ENCODE results near the gene RPS6KL1.

RPS6KL1 gene

GRCh38 chr14:74920281-74920680, 2.8 kb downstream of the RPS6KL1 start:
- H3K27me3 ChIP-seq (ENCODE audit: low read depth) = no peaks in the 10 kb centered on the region; the same call in 1 of the 2 replicates
- H3K4me1 ChIP-seq = no peaks in the 10 kb centered on the region
- H3K4me3 ChIP-seq = no peak overlapping the region
- H3K9me3 ChIP-seq = no peaks in the 10 kb centered on the region
- no peaks in the 10 kb centered on the region for H3K36me3 ChIP-seq (replicated peaks)
- no peak for DNase-seq (ENCODE audit: low spot score in 2 of 2)
- in situ Hi-C loops (cut with MboI; ENCODE audit: low sequenced_read_pairs) = no loop called here

DNA sequence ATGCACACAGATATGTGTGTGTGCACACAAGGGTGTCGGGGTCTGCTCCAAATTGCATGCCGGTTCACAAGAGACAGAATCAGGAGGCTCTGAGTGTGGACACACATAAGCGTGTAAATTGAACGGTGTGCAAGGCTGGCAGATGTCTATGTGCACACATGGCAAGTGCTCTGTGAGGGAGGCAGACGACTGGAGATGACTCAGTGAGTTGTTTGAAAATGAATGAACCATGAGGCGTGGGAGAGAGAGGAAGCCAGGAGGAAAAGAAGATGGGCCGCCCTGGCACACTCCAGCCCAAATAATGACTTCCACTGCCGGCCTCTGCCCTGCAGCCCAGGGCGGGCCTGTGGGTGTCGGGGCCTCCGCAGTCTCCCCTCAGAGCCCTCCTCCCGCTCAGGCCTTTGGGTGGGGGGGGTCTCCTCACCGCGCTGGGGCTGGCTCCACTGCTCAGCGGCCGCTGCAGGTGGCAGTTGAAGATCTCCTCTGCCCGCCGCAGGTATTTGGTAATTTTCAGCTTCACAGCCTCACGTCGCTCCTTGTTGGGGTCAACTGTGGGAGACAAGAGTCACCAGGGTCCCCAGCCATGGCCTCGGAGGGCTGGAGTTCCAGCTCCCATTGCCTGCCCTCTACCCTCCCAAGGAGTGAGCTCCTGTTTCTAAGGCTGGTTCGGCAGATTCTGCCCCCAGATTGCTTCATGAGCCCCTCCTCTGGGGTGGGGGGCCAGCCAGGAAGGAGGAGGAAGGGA, 3.5 kb downstream of the RPS6KL1 start:
- in situ Hi-C loops (cut with MboI; ENCODE audit: low sequenced_read_pairs) = no loop called here
- Histone ChIP-seq H3K27me3 (ENCODE audit: low read depth) (no peaks in the 10 kb centered on the region; the same call in 1 of the 2 replicates), H3K36me3 (replicated peaks) (no peaks in the 10 kb centered on the region), H3K4me1 (no peaks in the 10 kb centered on the region), H3K4me3 (no peak overlapping the region), H3K9me3 (no peaks in the 10 kb centered on the region)
- DNase-seq (ENCODE audit: low spot score in 2 of 2) = no peak

DNA sequence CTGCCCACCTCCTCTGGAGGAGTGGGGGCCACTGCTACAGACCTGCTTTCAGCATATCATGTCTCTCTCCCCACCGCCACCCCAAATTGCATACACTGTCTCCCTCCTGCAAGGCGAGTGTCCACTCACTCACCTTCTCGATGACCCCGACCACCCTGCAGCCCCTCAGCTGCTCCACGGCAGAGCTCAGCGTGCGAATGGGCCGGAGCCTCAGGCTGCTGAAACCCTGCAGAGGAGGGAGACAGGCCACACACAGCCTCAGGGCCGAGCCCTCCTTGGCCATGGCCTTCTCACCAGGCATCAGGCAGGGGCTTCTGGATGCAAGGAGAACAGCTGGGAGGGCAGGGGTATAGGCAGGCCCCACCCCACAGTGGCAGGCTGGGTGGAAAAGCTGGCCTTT, 4.7 kb downstream of the RPS6KL1 start:
- Histone ChIP-seq H3K27me3 (ENCODE audit: low read depth) (no peaks in the 10 kb centered on the region), H3K4me1 (no peaks in the 10 kb centered on the region), H3K4me3 (no peak overlapping the region), H3K9me3 (no peaks in the 10 kb centered on the region), H3K36me3 (replicated peaks) (no peaks in the 10 kb centered on the region)
- in situ Hi-C loops (cut with MboI; ENCODE audit: low sequenced_read_pairs) = no loop called here
- DNase-seq (ENCODE audit: low spot score in 2 of 2) = no peak

DNA sequence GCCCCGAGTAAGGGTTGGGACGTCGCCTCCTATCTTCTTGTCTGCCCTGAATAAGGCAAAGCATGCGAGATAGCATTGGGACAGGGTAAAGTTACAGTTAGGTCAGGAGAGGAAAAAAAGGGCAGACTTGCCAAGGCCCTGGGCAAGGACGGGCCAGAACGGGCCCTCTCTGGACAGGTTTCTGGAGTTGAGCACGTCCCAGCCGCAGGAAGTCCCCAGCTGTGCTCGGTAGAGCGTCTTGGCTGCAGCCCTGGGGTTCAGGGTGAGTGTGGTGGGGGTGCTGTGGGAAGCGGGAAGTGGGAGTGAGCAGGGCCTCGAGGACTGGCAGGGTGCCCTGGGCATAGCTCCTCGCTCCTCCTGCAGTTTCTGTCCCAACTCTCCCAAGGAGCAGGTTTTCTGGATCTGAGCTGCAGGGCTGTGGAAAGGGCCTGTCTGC, 5.4 kb downstream of the RPS6KL1 start:
- H3K9me3 ChIP-seq = no peaks in the 10 kb centered on the region
- no peak for DNase-seq (ENCODE audit: low spot score in 2 of 2)
- H3K4me1 ChIP-seq = no peaks in the 10 kb centered on the region
- H3K27me3 ChIP-seq (ENCODE audit: low read depth) = no peaks in the 10 kb centered on the region
- in situ Hi-C loops (cut with MboI; ENCODE audit: low sequenced_read_pairs) = no loop called here
- H3K4me3 ChIP-seq = no peak overlapping the region
- no peaks in the 10 kb centered on the region for H3K36me3 ChIP-seq (replicated peaks)

DNA sequence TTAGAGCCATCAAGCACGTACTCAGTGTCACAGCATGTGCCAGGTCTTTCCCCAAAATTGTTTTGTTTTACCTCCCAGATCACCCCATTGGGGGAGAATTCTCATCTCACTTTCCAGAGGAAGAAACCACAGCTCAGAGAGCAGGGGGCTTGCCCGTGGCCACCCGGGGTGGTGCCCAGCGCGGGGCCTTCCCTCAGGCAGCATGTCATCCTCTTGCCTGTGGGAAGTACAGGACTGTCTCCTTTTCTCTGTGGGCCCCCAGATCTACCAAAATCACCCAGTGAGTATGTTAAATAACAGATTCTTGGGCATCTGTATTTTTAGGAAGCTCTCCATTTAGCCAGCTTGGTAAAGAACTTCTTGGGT, 5.9 kb downstream of the RPS6KL1 start:
- Histone ChIP-seq H3K36me3 (replicated peaks) (no peaks in the 10 kb centered on the region), H3K27me3 (ENCODE audit: low read depth) (no peaks in the 10 kb centered on the region), H3K4me3 (no peak overlapping the region), H3K9me3 (no peaks in the 10 kb centered on the region), H3K4me1 (no peaks in the 10 kb centered on the region)
- in situ Hi-C loops (cut with MboI; ENCODE audit: low sequenced_read_pairs) = no loop called here
- DNase-seq (ENCODE audit: low spot score in 2 of 2) = no peak

GRCh38 chr14:74915826-74916225, 7.2 kb downstream of the RPS6KL1 start:
- in situ Hi-C loops (cut with MboI; ENCODE audit: low sequenced_read_pairs) = no loop called here
- DNase-seq (ENCODE audit: low spot score in 2 of 2) = no peak

GRCh38 chr14:74915426-74915825, 7.6 kb downstream of the RPS6KL1 start:
- H3K4me3 ChIP-seq = no peak overlapping the region
- H3K9me3 ChIP-seq = no peaks in the 10 kb centered on the region
- no peaks in the 10 kb centered on the region for H3K36me3 ChIP-seq (replicated peaks)
- in situ Hi-C loops (cut with MboI; ENCODE audit: low sequenced_read_pairs) = no loop called here
- no peak for DNase-seq (ENCODE audit: low spot score in 2 of 2)
- no peaks in the 10 kb centered on the region for H3K4me1 ChIP-seq
- H3K27me3 ChIP-seq (ENCODE audit: low read depth) = no peaks in the 10 kb centered on the region

More at GRCh38 chr14:74915826-74916225, 7.2 kb downstream of the RPS6KL1 start:
- Histone ChIP-seq H3K27me3 (ENCODE audit: low read depth) (no peaks in the 10 kb centered on the region), H3K9me3 (no peaks in the 10 kb centered on the region), H3K36me3 (replicated peaks) (no peaks in the 10 kb centered on the region), H3K4me1 (no peaks in the 10 kb centered on the region), H3K4me3 (no peak overlapping the region)

DNA sequence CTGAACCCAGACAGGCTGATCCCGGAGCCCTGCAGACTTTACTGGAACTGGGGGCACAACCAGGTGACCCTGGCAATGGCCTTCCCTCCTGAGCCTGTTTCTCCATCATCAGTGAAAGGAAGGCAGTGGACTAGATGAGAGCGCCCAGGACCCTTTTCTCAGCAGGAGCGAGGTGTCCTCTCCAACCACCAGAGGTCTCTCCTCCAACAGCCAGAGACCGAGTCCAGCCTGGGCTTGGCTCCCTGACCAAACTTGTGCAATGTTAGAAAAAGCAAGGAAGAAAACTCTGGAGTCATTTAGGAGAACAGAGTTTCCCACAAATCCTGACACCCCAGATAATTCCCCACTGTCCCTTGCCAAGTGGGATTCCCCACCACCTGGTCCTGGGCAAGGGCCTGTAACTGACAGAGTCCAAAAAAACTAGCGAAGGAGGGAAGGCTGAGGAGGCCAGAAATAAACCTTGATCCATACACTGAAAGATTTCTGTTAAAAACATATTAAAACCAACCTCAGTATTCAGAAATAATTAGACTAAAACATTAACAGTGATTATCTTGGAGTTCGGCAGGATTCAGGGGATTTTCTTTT, 9.0 kb downstream of the RPS6KL1 start:
- H3K36me3 ChIP-seq (replicated peaks) = no peaks in the 10 kb centered on the region
- DNase-seq (ENCODE audit: low spot score in 2 of 2) = peak; percentile 32 to 60
- no peaks in the 10 kb centered on the region for H3K9me3 ChIP-seq
- in situ Hi-C loops (cut with MboI; ENCODE audit: low sequenced_read_pairs) = no loop called here
- no peak overlapping the region for H3K4me3 ChIP-seq
- no peaks in the 10 kb centered on the region for H3K4me1 ChIP-seq
- no peaks in the 10 kb centered on the region for H3K27me3 ChIP-seq (ENCODE audit: low read depth)

DNA sequence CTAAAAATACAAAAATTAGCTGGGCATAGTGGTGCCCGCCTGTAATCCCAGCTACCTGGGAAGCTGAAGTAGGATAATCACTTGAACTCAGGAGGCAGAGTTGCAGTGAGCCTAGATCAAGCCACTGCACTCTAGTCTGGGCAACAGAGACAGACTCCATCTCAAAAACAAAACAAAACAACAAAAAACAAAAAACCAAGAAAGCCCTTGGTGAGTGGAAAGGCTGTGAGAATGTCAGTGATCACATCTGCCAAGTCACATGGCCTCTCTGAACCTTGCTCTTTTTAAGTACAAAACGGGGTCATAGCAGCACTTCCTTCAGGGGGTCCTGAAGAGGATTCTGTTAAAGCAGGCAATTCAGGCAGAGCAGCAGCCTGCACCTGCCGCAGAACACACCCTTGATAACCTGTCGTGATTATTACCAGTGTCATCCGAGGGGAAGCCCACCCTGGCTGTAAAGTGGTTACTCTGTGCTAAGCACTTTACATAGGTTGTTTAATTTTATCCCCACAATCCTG, 9.6 kb downstream of the RPS6KL1 start:
- no peaks in the 10 kb centered on the region for H3K27me3 ChIP-seq (ENCODE audit: low read depth)
- no peaks in the 10 kb centered on the region for H3K36me3 ChIP-seq (replicated peaks)
- no peaks in the 10 kb centered on the region for H3K4me1 ChIP-seq
- no peak overlapping the region for H3K4me3 ChIP-seq
- DNase-seq (ENCODE audit: low spot score in 2 of 2) = no peak
- H3K9me3 ChIP-seq = no peaks in the 10 kb centered on the region
- in situ Hi-C loops (cut with MboI; ENCODE audit: low sequenced_read_pairs) = no loop called here

DNA sequence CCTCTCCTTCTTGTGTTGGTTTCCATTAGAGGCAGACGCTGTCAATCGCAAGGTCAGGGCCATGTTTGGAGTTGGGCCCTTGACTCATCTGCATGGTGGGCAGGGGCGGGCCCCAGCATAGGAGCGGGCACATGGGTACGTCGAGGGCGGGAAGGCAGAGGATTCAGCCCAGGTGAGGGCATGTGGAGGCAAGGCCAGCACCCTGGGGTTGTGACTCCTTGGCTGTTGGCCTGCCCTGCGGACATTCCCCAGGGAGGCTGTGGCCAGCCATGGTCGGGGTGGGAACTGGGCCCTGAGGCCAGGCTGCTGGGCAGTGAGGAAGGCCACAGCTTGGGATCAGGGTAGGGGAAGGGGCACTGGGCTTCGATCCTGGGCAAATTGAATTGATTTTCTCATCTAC, 10.3 kb downstream of the RPS6KL1 start:
- Histone ChIP-seq H3K4me1 (no peaks in the 10 kb centered on the region), H3K36me3 (replicated peaks) (no peaks in the 10 kb centered on the region), H3K4me3 (no peak overlapping the region), H3K9me3 (no peaks in the 10 kb centered on the region), H3K27me3 (ENCODE audit: low read depth) (no peaks in the 10 kb centered on the region)
- in situ Hi-C loops (cut with MboI; ENCODE audit: low sequenced_read_pairs) = no loop called here
- no peak for DNase-seq (ENCODE audit: low spot score in 2 of 2)

- Histone ChIP-seq H3K9me3 (no peaks in the 10 kb centered on the region), H3K4me1 (no peaks in the 10 kb centered on the region), H3K27me3 (ENCODE audit: low read depth) (no peaks in the 10 kb centered on the region), H3K4me3 (no peak overlapping the region), H3K36me3 (replicated peaks) (no peaks in the 10 kb centered on the region)
- in situ Hi-C loops (cut with MboI; ENCODE audit: low sequenced_read_pairs) = no loop called here
- no peak for DNase-seq (ENCODE audit: low spot score in 2 of 2)
Measured at GRCh38 chr14:74912111-74912510, 10.9 kb downstream of the RPS6KL1 start.

- Histone ChIP-seq H3K9me3 (no peaks in the 10 kb centered on the region), H3K27me3 (ENCODE audit: low read depth) (no peaks in the 10 kb centered on the region), H3K4me3 (no peak overlapping the region), H3K36me3 (replicated peaks) (0 out of 2 replicates have a peak, but pooled peaks cover 2% of the 10 kb centered on the region), H3K4me1 (no peaks in the 10 kb centered on the region)
- in situ Hi-C loops (cut with MboI; ENCODE audit: low sequenced_read_pairs) = no loop called here
- DNase-seq (ENCODE audit: low spot score in 2 of 2) = no peak
Measured at GRCh38 chr14:74911704-74912103, 11.4 kb downstream of the RPS6KL1 start.

DNA sequence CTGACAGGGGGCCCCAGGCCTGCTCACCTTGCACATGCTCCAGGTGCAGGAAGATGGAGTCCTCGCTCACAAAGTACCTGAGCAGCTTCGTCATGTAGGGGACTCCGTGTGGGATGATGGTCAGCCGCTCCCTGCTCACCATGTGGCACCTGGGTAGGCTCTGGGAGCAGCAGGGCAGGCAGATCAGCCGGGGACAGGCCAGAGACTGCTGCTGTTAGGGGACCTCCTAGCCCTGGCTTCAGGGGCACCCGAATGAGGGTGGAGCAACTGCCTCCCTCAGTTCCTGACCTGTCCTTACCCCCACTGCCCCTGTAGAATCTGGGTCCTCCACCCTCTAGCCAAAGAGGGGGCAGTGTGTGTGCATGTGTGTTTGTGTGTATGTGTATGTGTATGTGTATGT, 11.8 kb downstream of the RPS6KL1 start:
- in situ Hi-C loops (cut with MboI; ENCODE audit: low sequenced_read_pairs) = no loop called here
- Histone ChIP-seq H3K36me3 (replicated peaks) (0 out of 2 replicates have a peak, but pooled peaks cover 5% of the 10 kb centered on the region), H3K4me1 (no peaks in the 10 kb centered on the region), H3K4me3 (no peak overlapping the region), H3K27me3 (ENCODE audit: low read depth) (no peaks in the 10 kb centered on the region), H3K9me3 (no peaks in the 10 kb centered on the region)
- no peak for DNase-seq (ENCODE audit: low spot score in 2 of 2)

DNA sequence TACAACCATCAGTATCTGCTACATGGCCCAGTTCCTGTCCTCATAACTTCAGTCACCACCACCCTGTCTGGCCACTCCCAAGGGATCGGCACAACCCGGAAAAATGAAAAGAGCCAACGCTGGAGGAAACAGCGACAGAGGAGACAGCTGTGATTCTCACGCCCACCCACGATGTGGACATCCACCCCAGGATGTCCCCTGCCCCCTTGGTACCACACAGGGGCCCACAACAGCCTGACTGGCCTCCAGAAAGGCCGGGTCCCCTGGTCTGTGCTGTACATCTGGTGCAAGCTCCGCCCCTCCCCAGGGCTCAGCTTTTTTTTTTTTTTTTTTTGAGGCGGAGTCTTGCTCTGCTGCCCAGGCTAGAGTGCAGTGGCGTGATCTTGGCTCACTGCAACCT, 12.5 kb downstream of the RPS6KL1 start:
- in situ Hi-C loops (cut with MboI; ENCODE audit: low sequenced_read_pairs) = no loop called here
- Histone ChIP-seq H3K4me3 (no peak overlapping the region), H3K9me3 (no peaks in the 10 kb centered on the region), H3K4me1 (no peaks in the 10 kb centered on the region), H3K36me3 (replicated peaks) (peaks cover 10% of the 10 kb centered on the region), H3K27me3 (ENCODE audit: low read depth) (no peaks in the 10 kb centered on the region)
- no peak for DNase-seq (ENCODE audit: low spot score in 2 of 2)
